Endodermal cell (in vitro differentiated cells): ENCODE measurements around the gene SRGAP2C. TPM values are rescaled to one million over a fixed set of nuclear protein-coding genes. Genes with fewer than 3 reads are reported as not detected.
A peak's percentile ranks its signal among the peaks of the same experiment; 100 is the strongest.
"Not testable (repeated sequence)": the region's sequence is repeated elsewhere in the genome, so short reads cannot be mapped to it uniquely, and the experiment has no call there.

Experiments
- DNase-seq: peaks from one replicate; pipeline ENCODE4 v3.0.0-alpha.2; 2017
- H3K27ac ChIP-seq: 2 replicates; pipeline ENCODE4 v1.5.1; 2013; ENCODE audit warnings: mild to moderate bottlenecking, low read depth, low read length, moderate library complexity
- H3K27me3 ChIP-seq: 2 replicates; pipeline ENCODE4 v1.6.1; 2013; ENCODE audit warnings: mild to moderate bottlenecking, low read length, moderate library complexity; ENCODE audit not compliant: insufficient read depth, control insufficient read depth, poor library complexity, severe bottlenecking
- H3K36me3 ChIP-seq: 2 replicates; pipeline ENCODE4 v1.7.0; 2013; ENCODE audit warnings: mild to moderate bottlenecking, low read length, moderate library complexity; ENCODE audit not compliant: control insufficient read depth, insufficient read depth
- H3K4me1 ChIP-seq: one replicate; pipeline ENCODE4 v1.7.0; 2013; ENCODE audit warnings: low read length; ENCODE audit not compliant: control insufficient read depth, insufficient read depth
- H3K4me3 ChIP-seq: 2 replicates; pipeline ENCODE4 v1.5.1; 2013; ENCODE audit warnings: mild to moderate bottlenecking, low read length, moderate library complexity
- H3K9ac ChIP-seq: 2 replicates; pipeline ENCODE4 v1.6.1; 2013; ENCODE audit warnings: mild to moderate bottlenecking, low read length, moderate library complexity; ENCODE audit not compliant: poor library complexity, severe bottlenecking; ENCODE audit errors: extremely low read depth
- H3K9me3 ChIP-seq: 2 replicates; pipeline ENCODE4 v1.6.1; 2013; ENCODE audit warnings: mild to moderate bottlenecking, low read length, moderate library complexity; ENCODE audit not compliant: control insufficient read depth
- H3K27ac Mint-ChIP-seq: 2 replicates; pipeline ENCODE4 v1.8.0; 2020; ENCODE audit warnings: mixed read lengths
- H3K27me3 Mint-ChIP-seq: 2 replicates; pipeline ENCODE4 v1.8.0; 2021; ENCODE audit warnings: mild to moderate bottlenecking, mixed read lengths; ENCODE audit not compliant: insufficient read depth
- H3K36me3 Mint-ChIP-seq: 2 replicates; pipeline ENCODE4 v1.8.0; 2020; ENCODE audit warnings: low read depth, mixed read lengths
- H3K4me1 Mint-ChIP-seq: 2 replicates; pipeline ENCODE4 v1.8.0; 2020; ENCODE audit warnings: mixed read lengths
- H3K4me3 Mint-ChIP-seq: 2 replicates; pipeline ENCODE4 v1.8.0; 2020; ENCODE audit warnings: mild to moderate bottlenecking, moderate library complexity, mixed read lengths
- H3K9me3 Mint-ChIP-seq: 2 replicates; pipeline ENCODE4 v1.8.0; 2020; ENCODE audit warnings: mild to moderate bottlenecking, mixed read lengths
- WGBS, 2 experiments: methylation state at CpG; one replicate each; pipeline versions ENCODE4 v1.1.5 to v1.1.7; 2013; ENCODE audit warnings: missing lambda C conversion rate in 2 of 2, mixed read lengths in 1 of 2; ENCODE audit not compliant: insufficient coverage in 1 of 2, insufficient read length in 1 of 2; 5-methylcytosine and 5-hydroxymethylcytosine counted together
- total RNA-seq, 2 donors: library from RNA; stranded (reverse); fragmentation: NEBNext Ultra II Directional in 1 of 2; extraction: Animal tissue kit (Norgen Biotek cat#: 25700) in 1 of 2; gene quantifications; 2 replicates in 1 of 2; 3 replicates in 1 of 2; pipeline ENCODE4 v1.2.1, GENCODE V29; 2021

SRGAP2C gene
- total RNA-seq, 2 donors from 2014 or later = 42.4 to 56.0 TPM

DNA sequence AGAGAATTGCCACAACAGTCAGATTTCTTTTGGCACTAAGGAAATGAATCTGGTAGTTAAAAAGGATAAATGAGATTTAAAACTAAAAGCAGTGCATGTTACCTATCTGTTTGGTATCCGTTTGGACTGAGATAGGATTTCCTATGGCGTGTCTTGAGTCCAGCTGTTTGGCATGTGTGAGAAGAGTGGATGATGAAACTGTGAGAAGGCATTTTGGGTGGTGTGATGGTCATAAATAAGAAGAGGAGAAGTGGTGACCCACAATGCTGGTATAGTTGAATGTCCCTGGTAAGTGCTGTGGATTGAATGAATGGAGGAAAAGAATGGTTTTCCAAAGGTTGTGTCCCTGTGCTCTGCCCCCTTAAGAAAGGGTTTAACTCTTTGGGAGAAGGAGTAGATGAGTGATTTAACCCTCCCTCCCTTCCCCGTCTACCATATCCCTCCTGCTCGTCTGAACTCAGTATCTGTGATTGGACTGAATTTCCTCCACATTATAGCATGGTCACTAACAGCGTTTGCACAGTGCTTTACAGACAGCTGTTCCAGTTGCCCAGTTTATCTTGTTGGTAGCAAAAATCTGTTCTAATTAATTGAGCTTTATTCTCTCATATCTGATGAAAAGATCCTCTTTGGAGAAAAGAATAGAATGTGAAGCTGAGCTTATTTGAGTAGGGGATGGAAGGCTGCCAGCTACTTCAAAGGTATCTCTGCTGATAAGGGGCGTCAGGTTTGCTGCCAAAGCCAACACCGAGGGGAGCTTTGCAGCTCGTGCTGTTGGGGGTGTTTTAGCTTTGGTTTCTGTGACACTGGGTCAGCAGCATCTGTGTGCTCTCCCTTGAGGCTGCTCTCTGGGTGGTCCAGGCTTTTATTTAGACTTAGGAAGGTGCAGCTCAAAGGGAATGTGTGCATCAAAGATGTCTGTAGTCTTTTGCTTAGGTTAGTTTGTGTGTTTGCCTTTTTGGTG, 148.1 kb downstream of the SRGAP2C start:
- H3K9me3 ChIP-seq, H3K4me1 ChIP-seq, H3K27me3 ChIP-seq, H3K36me3 ChIP-seq, DNase-seq, H3K9ac ChIP-seq, H3K4me3 ChIP-seq, H3K27ac ChIP-seq, H3K4me3 Mint-ChIP-seq, H3K27me3 Mint-ChIP-seq, H3K36me3 Mint-ChIP-seq, H3K9me3 Mint-ChIP-seq, H3K4me1 Mint-ChIP-seq, H3K27ac Mint-ChIP-seq: not testable (repeated sequence)
- no CpG with 5 or more reads among the region's 8 CpGs for WGBS, 2 experiments

DNA sequence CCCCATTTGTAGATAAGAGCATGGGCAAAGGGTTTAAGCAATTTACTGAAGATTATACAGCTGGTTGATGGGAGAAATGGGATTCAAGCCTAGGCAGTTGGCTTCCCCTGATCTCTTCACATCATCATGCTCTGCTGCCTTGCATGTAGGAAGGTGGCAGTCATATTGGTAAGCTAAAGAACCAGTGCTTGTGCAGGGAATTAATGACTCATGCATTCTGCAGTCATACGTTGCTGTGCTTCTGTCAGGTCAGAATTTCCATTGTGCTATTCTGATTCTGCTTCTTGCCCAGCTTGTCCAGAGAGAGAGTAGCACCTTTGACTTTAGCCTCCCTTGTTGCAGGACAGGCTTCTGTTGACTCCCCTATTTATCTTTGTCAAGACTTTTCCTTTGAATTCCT, 153.2 kb downstream of the SRGAP2C start:
- H3K9me3 Mint-ChIP-seq, H3K4me3 Mint-ChIP-seq, H3K4me1 Mint-ChIP-seq, H3K27me3 ChIP-seq, H3K27me3 Mint-ChIP-seq, H3K36me3 Mint-ChIP-seq, H3K36me3 ChIP-seq, DNase-seq, H3K9me3 ChIP-seq, H3K9ac ChIP-seq, H3K27ac Mint-ChIP-seq, H3K4me1 ChIP-seq, H3K4me3 ChIP-seq, H3K27ac ChIP-seq: not testable (repeated sequence)
- WGBS, 2 experiments = no CpG with 5 or more reads among the region's 1 CpG

- H3K27me3 ChIP-seq, H3K4me3 Mint-ChIP-seq, H3K27ac Mint-ChIP-seq, H3K36me3 Mint-ChIP-seq, H3K4me3 ChIP-seq, H3K4me1 ChIP-seq, H3K4me1 Mint-ChIP-seq, H3K9me3 ChIP-seq, H3K27ac ChIP-seq, H3K36me3 ChIP-seq, H3K9ac ChIP-seq, H3K27me3 Mint-ChIP-seq, DNase-seq, H3K9me3 Mint-ChIP-seq: not testable (repeated sequence)
- no CpG with 5 or more reads among the region's 2 CpGs for WGBS, 2 experiments
These were observed 154.8 kb downstream of the SRGAP2C start for GRCh38 chr1:121339611-121340010.

DNA sequence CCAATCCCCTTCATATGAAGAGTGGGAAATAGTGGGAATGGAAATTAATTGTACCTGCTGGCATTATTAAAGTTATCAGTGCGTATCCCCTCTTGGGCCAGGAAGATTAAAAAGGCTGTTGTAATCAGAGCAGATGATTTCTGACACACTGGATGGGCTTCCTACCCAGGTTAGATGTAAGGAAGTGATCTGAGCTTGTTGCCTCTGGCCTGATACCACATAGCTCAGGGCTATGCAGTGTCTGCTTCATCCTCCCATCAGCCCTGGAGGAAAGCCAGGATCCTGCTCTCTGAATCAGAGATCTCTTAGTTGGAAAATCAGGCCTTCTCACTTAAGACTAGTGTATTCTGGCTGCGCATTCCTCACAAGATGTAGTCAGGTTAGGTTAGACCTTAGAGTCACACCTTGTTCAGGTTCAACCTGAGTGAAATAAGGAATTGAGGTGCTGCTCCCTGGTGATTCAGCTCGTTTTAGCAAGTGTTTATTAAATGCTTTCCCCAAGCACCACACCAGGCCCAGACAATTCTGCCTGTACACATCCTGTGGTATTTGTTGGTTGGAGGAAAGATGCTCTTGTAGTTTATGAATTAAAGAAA, 158.6 kb downstream of the SRGAP2C start:
- H3K36me3 Mint-ChIP-seq, H3K9me3 Mint-ChIP-seq, DNase-seq: not testable (repeated sequence)

GRCh38 chr1:121344355-121344754, 159.6 kb downstream of the SRGAP2C start:
- not testable (repeated sequence) for DNase-seq, H3K27me3 ChIP-seq, H3K4me3 Mint-ChIP-seq, H3K27ac Mint-ChIP-seq, H3K27ac ChIP-seq, H3K4me1 Mint-ChIP-seq, H3K27me3 Mint-ChIP-seq, H3K4me1 ChIP-seq, H3K4me3 ChIP-seq, H3K9ac ChIP-seq, H3K36me3 ChIP-seq, H3K9me3 ChIP-seq, H3K9me3 Mint-ChIP-seq, H3K36me3 Mint-ChIP-seq
- no CpG with 5 or more reads among the region's 3 CpGs for WGBS, 2 experiments

More for the DNA sequence above, 158.6 kb downstream of the SRGAP2C start:
- H3K4me3 ChIP-seq, H3K27ac Mint-ChIP-seq, H3K27me3 Mint-ChIP-seq, H3K9ac ChIP-seq, H3K4me1 ChIP-seq, H3K4me1 Mint-ChIP-seq, H3K27me3 ChIP-seq, H3K9me3 ChIP-seq, H3K27ac ChIP-seq, H3K36me3 ChIP-seq, H3K4me3 Mint-ChIP-seq: not testable (repeated sequence)
- no CpG with 5 or more reads among the region's 3 CpGs for WGBS, 2 experiments

DNA sequence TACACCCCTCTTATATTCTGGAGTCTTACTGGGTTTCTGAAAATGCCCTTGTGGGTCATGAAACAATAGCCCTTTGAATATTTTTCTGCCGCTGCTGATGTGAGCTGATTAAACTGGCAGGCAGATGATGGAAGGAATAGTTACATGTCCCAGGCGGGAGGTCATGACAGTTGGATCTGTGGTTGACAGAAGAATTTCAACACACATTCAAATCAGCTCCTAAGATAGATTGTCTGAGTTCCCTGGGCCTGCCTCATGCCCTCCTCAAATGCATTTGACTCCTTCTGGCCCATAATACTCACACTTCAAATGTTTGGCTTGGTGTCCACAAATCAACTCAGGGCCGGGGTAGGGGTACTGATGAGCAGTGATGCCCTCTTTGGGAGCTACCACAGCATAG, 161.9 kb downstream of the SRGAP2C start:
- not testable (repeated sequence) for H3K27me3 Mint-ChIP-seq, H3K4me3 Mint-ChIP-seq, H3K9me3 ChIP-seq, H3K9me3 Mint-ChIP-seq, H3K4me1 Mint-ChIP-seq, H3K36me3 ChIP-seq, H3K27ac Mint-ChIP-seq, H3K9ac ChIP-seq, H3K27me3 ChIP-seq, H3K4me3 ChIP-seq, DNase-seq, H3K4me1 ChIP-seq, H3K36me3 Mint-ChIP-seq, H3K27ac ChIP-seq
- WGBS, 2 experiments = no CpG with 5 or more reads among the region's 3 CpGs

DNA sequence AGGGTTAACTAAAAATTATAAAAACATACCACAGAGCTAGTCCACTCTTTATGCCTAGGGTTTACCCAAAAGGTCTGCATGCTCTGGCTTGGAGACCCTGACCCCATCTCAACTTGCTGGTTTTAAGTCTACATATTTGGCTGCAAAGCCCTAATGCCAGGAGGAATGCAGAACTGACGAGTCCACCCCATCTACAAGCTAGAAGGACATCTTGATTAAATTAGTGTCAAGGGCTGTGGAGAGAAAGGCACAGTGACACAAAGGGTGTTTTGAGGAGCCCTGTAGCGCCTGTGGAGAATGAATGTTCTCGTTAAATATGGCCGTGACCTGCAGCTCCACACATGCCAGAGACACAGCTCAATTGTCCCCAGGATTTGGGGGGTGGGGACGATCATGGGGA, 162.7 kb downstream of the SRGAP2C start:
- H3K36me3 ChIP-seq, H3K9me3 ChIP-seq, H3K4me1 Mint-ChIP-seq, H3K27me3 ChIP-seq, H3K36me3 Mint-ChIP-seq, H3K27ac ChIP-seq, H3K4me3 Mint-ChIP-seq, H3K9ac ChIP-seq, H3K27ac Mint-ChIP-seq, H3K27me3 Mint-ChIP-seq, H3K4me3 ChIP-seq, H3K4me1 ChIP-seq, H3K9me3 Mint-ChIP-seq: not testable (repeated sequence)
- WGBS, 2 experiments = 85% methylated on average over 1 of the region's 5 CpGs; no CpG with 5 or more reads in 1 of the 2 experiments
- peak; percentile 13 for DNase-seq
